ENCODE results near the gene SRP9. TPM values are rescaled to one million over a fixed set of nuclear protein-coding genes. Genes with fewer than 3 reads are reported as not detected.
"Not testable (repeated sequence)": the region's sequence is repeated elsewhere in the genome, so short reads cannot be mapped to it uniquely, and the experiment has no call there.

Gene SRP9
- total RNA-seq, 6 donors from 2014 or later, result 34.5 to 157 (median 125) TPM

- no peak overlapping the region for H3K4me3 ChIP-seq
- H3K36me3 ChIP-seq, result peaks cover 0 to 16% (median 10%) of the 10 kb centered on the region in 4 donors
- peaks cover 38 to 63% (median 55%) of the 10 kb centered on the region in 4 donors for H3K4me1 ChIP-seq
- H3K9me3 ChIP-seq, result no peaks in the 10 kb centered on the region
- peak overlapping the region in 2 of 4 donors; percentile 19 to 39 for H3K27ac ChIP-seq
- no peak for DNase-seq
- TF ChIP-seq CTCF (IDR thresholded peaks at IDR 0.05) (no peak), EP300 (IDR thresholded peaks at IDR 0.05) (no peak), POLR2AphosphoS5 (IDR thresholded peaks at IDR 0.05) (no peak), POLR2A (IDR thresholded peaks at IDR 0.05) (no peak)
- WGBS, 2 donors, result 85 to 93% methylated on average over 5 of the region's 5 CpGs
- no peaks in the 10 kb centered on the region for H3K27me3 ChIP-seq
- no peak for ATAC-seq (ENCODE audit: low FRiP score in 2 of 2)
Observed at GRCh38 chr1:225780134-225780533, 2.5 kb downstream of the SRP9 start.

GRCh38 chr1:225780630-225781029, 3.0 kb downstream of the SRP9 start:
- peak overlapping the region in 2 of 4 donors; percentile 11 to 39 for H3K27ac ChIP-seq
- ATAC-seq (ENCODE audit: low FRiP score in 2 of 2) (no peak), DNase-seq (no peak)
- peaks cover 4 to 21% (median 13%) of the 10 kb centered on the region in 4 donors for H3K36me3 ChIP-seq
- no peak overlapping the region for H3K4me3 ChIP-seq
- H3K9me3 ChIP-seq, result no peaks in the 10 kb centered on the region
- TF ChIP-seq POLR2A (IDR thresholded peaks at IDR 0.05), result no peak
- TF ChIP-seq EP300 (IDR thresholded peaks at IDR 0.05), result no peak
- no peak for TF ChIP-seq POLR2AphosphoS5 (IDR thresholded peaks at IDR 0.05)
- TF ChIP-seq CTCF (IDR thresholded peaks at IDR 0.05), result no peak
- 84 to 90% methylated on average over 1 of the region's 1 CpG for WGBS, 2 donors
- peaks cover 38 to 63% (median 55%) of the 10 kb centered on the region in 4 donors for H3K4me1 ChIP-seq
- no peaks in the 10 kb centered on the region for H3K27me3 ChIP-seq

- H3K4me3 ChIP-seq; H3K4me1 ChIP-seq; H3K27ac ChIP-seq; H3K9me3 ChIP-seq; ATAC-seq (ENCODE audit: low FRiP score in 2 of 2); DNase-seq; H3K27me3 ChIP-seq: not testable (repeated sequence)
- 71 to 86% methylated on average over 3 of the region's 3 CpGs for WGBS, 2 donors
- H3K36me3 ChIP-seq, result peaks cover 32 to 81% (median 53%) of the 10 kb centered on the region in 4 donors
Observed at GRCh38 chr1:225789142-225789541, 11.5 kb downstream of the SRP9 start.

- H3K9me3 ChIP-seq, result no peaks in the 10 kb centered on the region
- H3K4me3 ChIP-seq, result no peak overlapping the region
- no peaks in the 10 kb centered on the region for H3K4me1 ChIP-seq
- no peaks in the 10 kb centered on the region for H3K27me3 ChIP-seq
- 96% methylated on average over 4 of the region's 4 CpGs for WGBS, 2 donors
- ATAC-seq (ENCODE audit: low FRiP score in 2 of 2) (no peak), DNase-seq (no peak)
- peaks cover 3 to 32% (median 15%) of the 10 kb centered on the region in 4 donors for H3K36me3 ChIP-seq
- TF ChIP-seq CTCF (IDR thresholded peaks at IDR 0.05) (no peak), EP300 (IDR thresholded peaks at IDR 0.05) (no peak), POLR2A (IDR thresholded peaks at IDR 0.05) (no peak), POLR2AphosphoS5 (IDR thresholded peaks at IDR 0.05) (no peak)
- H3K27ac ChIP-seq, result no peak overlapping the region
Observed at GRCh38 chr1:225794954-225795353, 17.3 kb downstream of the SRP9 start.

- peaks cover 0 to 20% (median 7%) of the 10 kb centered on the region in 4 donors for H3K36me3 ChIP-seq
- DNase-seq, result peak in 1 of 2 donors; percentile 51
- not testable (repeated sequence) for H3K9me3 ChIP-seq; H3K4me3 ChIP-seq; H3K27me3 ChIP-seq; H3K4me1 ChIP-seq; ATAC-seq (ENCODE audit: low FRiP score in 2 of 2); H3K27ac ChIP-seq
- 96 to 100% methylated on average over 8 to 18 of the region's 18 CpGs for WGBS, 2 donors
Observed at GRCh38 chr1:225796097-225796496, 18.5 kb downstream of the SRP9 start.

- not testable (repeated sequence) for H3K27ac ChIP-seq; H3K27me3 ChIP-seq; H3K4me3 ChIP-seq; H3K36me3 ChIP-seq; ATAC-seq (ENCODE audit: low FRiP score in 2 of 2); H3K4me1 ChIP-seq; DNase-seq; H3K9me3 ChIP-seq
- 93 to 94% methylated on average over 6 to 7 of the region's 7 CpGs for WGBS, 2 donors
Observed at GRCh38 chr1:225801146-225801545, 23.5 kb downstream of the SRP9 start.

Data from upper lobe of left lung (tissue), 6 donors.